SIG-M5 treated with dmso at 0.1 percent for 504 hours (cell line): ENCODE results near the gene ACTN1.

Experiments
- DNase-seq: peaks from one replicate; lab custom pipeline; 2025; ENCODE audit not compliant: unreplicated experiment; lab: John Stamatoyannopoulos, UW

The ACTN1 gene

DNA sequence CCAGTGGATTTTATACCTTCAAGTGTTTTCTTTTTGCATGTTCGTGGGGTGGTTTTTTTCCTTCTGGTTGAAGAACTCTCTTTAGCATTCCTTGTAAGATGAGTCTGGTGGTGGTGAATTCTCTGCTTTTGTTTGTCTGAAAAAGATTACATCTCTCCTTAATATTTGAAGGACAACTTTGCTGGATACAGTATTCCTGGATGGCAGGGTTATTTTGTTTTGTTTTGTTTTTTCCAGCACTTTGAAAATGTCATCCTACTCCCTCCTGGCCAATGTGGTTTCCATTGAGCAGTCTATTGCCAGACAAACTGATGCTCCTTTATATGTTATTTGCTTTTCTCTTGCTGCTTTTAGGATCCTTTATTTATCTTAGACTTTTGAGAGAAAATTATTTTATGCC lies 143.0 kb downstream of the ACTN1 start:
- DNase-seq = no peak

DNA sequence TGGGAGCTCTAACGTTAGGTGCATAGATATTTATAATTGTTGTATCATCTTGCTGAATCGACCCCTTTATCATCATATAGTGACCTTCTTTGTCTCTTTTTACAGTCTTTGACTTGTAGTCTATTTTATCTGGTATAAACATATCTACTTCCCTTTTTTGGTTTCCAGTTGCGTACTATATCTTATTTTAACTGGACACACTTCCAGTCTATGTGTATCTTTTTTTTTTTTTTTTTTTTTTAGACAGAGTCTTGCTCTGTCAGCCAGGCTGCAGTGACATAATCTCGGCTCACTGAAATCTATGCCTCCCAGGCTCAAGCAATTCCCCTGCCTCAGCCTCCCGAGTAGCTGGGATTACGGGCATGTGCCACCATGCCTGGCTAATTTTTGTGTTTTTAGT lies 144.3 kb downstream of the ACTN1 start:
- peak; percentile 56 for DNase-seq

DNA sequence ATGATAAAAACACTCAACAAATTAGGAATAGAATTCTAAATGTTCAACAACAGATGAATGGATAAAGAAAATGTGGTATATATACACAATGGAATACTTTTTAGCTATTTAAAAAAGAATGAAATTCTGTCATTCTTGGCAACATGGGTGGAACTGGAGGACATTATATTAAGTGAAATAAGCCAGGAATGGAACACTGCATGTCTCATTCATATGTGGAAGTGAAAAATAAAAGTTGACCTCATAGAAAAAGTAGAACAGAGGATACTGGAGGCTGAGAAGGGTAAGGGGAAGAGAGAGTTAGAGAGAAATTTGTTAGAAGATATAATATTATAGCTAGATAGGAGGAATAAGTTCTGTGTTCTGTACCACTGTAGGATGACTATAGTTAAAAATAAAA lies 150.4 kb downstream of the ACTN1 start:
- no peak for DNase-seq

DNA sequence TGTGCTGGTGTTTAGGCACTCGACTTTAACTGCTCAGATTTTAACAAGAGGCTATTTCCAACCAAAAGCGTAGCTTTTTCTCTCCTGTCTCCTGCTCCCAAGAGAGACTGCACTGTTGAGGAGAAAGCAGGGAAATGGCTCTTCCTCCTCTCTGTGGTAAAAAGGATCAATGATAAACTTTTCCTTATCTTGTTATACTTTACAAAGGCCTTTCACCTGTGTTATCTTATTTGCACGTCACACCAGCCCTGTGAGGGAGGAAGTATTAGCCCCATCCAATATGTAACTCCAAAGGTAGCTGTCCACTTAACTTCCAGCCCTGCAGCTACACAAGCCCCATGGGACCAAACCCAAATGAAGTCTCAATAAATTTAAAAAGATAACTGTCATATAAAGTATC lies 153.4 kb downstream of the ACTN1 start:
- no peak for DNase-seq

DNA sequence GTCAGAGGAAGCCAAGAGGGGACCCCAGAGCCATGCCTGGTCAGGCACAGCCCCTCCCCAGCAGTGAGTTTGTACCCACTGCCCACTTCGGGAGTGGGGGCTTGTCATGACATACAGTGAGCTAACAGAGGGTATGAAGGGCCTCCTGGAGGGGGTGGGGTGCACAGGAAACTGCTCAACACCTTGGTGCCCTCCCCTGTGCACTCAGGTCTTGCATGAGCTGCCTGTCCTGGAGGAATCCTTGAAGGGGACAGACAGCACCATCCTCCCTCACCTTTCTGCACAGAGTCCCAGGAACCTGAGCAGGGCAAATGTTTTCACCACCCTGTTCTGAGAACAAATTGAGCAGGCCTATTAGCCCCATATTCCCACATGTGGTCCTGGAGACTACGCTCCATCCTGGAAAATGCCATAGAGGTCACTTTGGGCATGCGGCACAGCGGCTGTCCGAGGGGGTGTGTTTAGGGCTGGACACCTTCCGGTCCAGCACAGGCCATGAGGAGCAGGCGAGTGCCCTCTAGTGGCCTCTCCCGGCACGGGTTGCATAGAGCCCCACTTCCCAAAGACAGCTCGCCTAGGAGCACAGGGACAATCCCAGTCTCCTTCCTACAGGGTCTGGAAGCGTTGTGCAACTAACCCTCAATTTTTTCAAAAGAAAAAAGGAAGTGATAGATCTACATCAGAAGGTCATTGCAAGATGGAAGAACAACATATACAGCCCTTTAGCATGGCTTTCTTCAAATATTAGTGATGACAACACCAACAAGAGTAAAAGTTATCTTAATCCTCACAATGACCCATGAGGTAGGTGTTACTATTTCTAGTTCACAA lies 154.4 kb downstream of the ACTN1 start:
- DNase-seq = peak; percentile 39

DNA sequence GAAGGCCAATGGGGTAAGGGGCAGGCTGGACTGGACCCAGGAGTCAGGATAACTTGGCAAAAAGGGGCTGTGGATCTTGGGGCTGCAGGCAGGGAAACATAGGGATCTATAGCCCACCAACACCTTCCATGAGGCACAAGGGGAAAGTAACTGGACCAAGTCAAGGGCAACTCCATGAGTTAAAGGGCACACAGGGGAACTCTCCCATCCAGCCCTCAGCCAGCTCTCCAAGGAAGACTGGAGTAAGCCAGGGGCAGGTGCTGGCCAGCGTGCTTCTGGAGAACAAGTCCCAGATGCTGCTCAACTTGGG lies 154.9 kb downstream of the ACTN1 start:
- DNase-seq = no peak
